ENCODE data around the gene PDXP.
A peak's percentile ranks its signal among the peaks of the same experiment; 100 is the strongest.

Gene PDXP

DNA sequence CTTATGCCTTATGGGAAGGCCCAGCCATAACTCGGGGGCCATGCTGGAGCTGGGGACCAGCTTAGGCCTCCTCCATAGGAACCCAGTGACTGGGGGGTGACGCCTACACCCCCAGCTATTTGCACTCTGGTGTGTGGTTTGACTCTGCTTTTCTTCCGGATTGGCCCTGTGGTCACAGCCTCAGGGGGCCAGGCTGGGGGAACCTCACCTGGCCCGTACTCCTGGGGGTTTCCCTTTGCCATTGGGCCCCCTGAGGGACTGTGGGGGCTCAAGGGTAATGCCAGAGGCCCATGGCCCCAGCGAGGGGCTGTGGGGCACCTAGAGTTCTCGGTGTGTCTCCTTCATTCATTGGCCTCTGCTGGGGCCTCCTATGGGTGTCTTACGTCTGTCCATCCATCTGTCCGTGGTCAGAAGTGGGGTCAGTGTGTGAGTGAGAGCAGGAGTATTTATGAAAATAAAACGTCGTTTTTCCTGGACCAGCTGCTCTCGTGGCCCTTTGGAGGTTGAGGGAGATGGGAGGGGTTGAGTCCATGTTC lies 25.4 kb upstream of the PDXP start:
- Histone ChIP-seq H3K4me1 (ENCODE audit: control insufficient read depth, low read length) (peaks cover 37% of the 10 kb centered on the region), H3K4me2 (ENCODE audit: low read length) (peak overlapping the region; percentile 74), H4K20me1 (ENCODE audit: control insufficient read depth, insufficient read depth, low read depth, low read length) (no peaks in the 10 kb centered on the region; the same call in 1 of the 2 replicates), H3K79me2 (ENCODE audit: control insufficient read depth, low read length) (no peaks in the 10 kb centered on the region), H3K27ac (ENCODE audit: low read depth, low read length) (peak overlapping the region; percentile 59), H3K27me3 (ENCODE audit: control insufficient read depth, low read length) (no peaks in the 10 kb centered on the region), H3K9me3 (ENCODE audit: control insufficient read depth, insufficient read depth, low read length) (no peaks in the 10 kb centered on the region), H3F3A (ENCODE audit: control insufficient read depth, insufficient read depth) (peaks cover 14% of the 10 kb centered on the region; the same call in 1 of the 2 replicates), H3K4me3 (ENCODE audit: low read length) (peak overlapping the region; percentile 48), H3K36me3 (ENCODE audit: control insufficient read depth, low read length) (peaks cover 52% of the 10 kb centered on the region), H3K9me2 (replicated peaks; ENCODE audit: control insufficient read depth, low read length) (no peaks in the 10 kb centered on the region)
- TF ChIP-seq, protein P1, sequence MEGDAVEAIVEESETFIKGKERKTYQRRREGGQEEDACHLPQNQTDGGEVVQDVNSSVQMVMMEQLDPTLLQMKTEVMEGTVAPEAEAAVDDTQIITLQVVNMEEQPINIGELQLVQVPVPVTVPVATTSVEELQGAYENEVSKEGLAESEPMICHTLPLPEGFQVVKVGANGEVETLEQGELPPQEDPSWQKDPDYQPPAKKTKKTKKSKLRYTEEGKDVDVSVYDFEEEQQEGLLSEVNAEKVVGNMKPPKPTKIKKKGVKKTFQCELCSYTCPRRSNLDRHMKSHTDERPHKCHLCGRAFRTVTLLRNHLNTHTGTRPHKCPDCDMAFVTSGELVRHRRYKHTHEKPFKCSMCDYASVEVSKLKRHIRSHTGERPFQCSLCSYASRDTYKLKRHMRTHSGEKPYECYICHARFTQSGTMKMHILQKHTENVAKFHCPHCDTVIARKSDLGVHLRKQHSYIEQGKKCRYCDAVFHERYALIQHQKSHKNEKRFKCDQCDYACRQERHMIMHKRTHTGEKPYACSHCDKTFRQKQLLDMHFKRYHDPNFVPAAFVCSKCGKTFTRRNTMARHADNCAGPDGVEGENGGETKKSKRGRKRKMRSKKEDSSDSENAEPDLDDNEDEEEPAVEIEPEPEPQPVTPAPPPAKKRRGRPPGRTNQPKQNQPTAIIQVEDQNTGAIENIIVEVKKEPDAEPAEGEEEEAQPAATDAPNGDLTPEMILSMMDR (IDR thresholded peaks at IDR 0.05; ENCODE audit: low read depth, low read length, poor library complexity, severe bottlenecking): no peak
- TF ChIP-seq EZH2phosphoT487 (IDR thresholded peaks at IDR 0.05; ENCODE audit: borderline replicate concordance, low read length): no peak

DNA sequence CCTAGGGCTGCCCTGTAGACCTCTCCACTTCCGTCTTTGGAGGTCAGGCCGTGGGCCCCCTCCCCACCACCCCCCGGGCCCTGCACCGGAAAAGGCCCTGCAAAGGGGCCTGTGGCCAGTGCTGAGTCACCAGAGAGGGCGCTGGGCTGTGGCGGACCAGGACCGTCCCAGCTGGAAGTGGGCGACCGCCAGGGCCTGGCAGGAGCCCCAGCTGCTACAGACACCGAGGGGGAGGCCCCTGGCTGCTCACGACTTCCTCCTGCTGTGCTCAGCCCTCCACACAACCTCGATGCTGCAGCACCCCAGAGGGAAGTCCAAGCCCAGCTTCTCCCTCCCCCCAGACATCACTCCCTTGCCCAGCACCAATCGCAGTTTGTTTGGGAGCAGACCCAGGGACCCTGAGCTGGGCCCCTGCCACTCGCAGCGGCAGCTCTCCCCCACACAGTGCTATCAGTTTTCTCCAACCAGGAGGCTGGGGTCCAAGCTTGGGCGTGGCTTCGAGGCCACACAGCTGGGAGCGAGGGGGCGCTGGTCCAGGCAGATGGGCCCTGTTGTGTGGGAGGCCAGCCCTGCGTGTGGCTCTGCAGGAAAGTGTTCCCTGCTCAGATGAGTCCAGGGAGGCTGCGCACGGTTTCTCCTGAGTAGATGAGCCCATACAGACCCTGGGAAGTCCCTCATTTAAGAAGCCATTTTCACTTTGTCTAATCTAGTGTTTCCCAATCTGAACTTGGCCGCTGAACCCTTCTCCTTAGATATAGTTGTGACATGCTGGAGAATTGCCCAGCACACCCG lies 24.7 kb upstream of the PDXP start:
- Histone ChIP-seq H3K4me1 (ENCODE audit: control insufficient read depth, low read length) (peaks cover 43% of the 10 kb centered on the region), H3K79me2 (ENCODE audit: control insufficient read depth, low read length) (no peaks in the 10 kb centered on the region), H3K27me3 (ENCODE audit: control insufficient read depth, low read length) (no peaks in the 10 kb centered on the region), H4K20me1 (ENCODE audit: control insufficient read depth, insufficient read depth, low read depth, low read length) (no peaks in the 10 kb centered on the region; the same call in 1 of the 2 replicates), H3K27ac (ENCODE audit: low read depth, low read length) (peak overlapping the region; percentile 59), H3K9me2 (replicated peaks; ENCODE audit: control insufficient read depth, low read length) (no peaks in the 10 kb centered on the region), H3F3A (ENCODE audit: control insufficient read depth, insufficient read depth) (peaks cover 17% of the 10 kb centered on the region), H3K9me3 (ENCODE audit: control insufficient read depth, insufficient read depth, low read length) (no peaks in the 10 kb centered on the region), H3K4me2 (ENCODE audit: low read length) (peak overlapping the region; percentile 74), H3K36me3 (ENCODE audit: control insufficient read depth, low read length) (peaks cover 45% of the 10 kb centered on the region), H3K4me3 (ENCODE audit: low read length) (peak overlapping the region; percentile 48)
- TF ChIP-seq, protein P1 (IDR thresholded peaks at IDR 0.05; ENCODE audit: low read depth, low read length, poor library complexity, severe bottlenecking): peak; percentile 24
- no peak for TF ChIP-seq EZH2phosphoT487 (IDR thresholded peaks at IDR 0.05; ENCODE audit: borderline replicate concordance, low read length)

DNA sequence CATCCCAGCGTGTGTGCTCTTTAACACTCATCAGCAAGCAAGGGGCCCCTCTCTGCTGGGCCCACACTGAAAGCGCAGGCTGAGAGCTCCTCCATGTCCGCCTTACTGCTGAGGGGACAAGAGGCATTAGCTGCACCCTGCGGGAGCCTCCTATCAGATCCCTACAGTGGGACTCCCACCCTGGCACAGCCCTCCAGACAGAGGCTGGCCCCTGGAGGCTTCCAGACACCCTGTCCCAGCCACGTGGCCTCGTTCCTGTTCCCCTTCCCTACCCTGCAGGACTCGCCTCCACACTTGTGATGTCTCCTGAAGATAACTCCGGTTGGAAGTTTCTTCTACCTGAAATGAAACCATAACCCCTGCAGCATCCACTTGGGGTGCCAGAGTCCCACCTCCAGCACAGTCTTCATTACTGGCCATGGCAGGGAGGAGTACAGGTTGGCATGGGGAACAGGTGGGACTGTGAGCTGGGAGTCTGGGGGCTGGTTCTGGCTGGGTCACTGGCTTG lies 24.1 kb upstream of the PDXP start:
- Histone ChIP-seq H3K27ac (ENCODE audit: low read depth, low read length) (peak overlapping the region; percentile 59), H3K4me2 (ENCODE audit: low read length) (peak overlapping the region; percentile 74), H3K79me2 (ENCODE audit: control insufficient read depth, low read length) (no peaks in the 10 kb centered on the region), H3F3A (ENCODE audit: control insufficient read depth, insufficient read depth) (peaks cover 17% of the 10 kb centered on the region), H3K27me3 (ENCODE audit: control insufficient read depth, low read length) (no peaks in the 10 kb centered on the region), H3K4me3 (ENCODE audit: low read length) (peak overlapping the region; percentile 48), H3K36me3 (ENCODE audit: control insufficient read depth, low read length) (peaks cover 39% of the 10 kb centered on the region), H3K9me2 (replicated peaks; ENCODE audit: control insufficient read depth, low read length) (no peaks in the 10 kb centered on the region), H3K9me3 (ENCODE audit: control insufficient read depth, insufficient read depth, low read length) (no peaks in the 10 kb centered on the region), H3K4me1 (ENCODE audit: control insufficient read depth, low read length) (peaks cover 49% of the 10 kb centered on the region), H4K20me1 (ENCODE audit: control insufficient read depth, insufficient read depth, low read depth, low read length) (no peaks in the 10 kb centered on the region; the same call in 1 of the 2 replicates)
- TF ChIP-seq, protein P1 (IDR thresholded peaks at IDR 0.05; ENCODE audit: low read depth, low read length, poor library complexity, severe bottlenecking): peak; percentile 36
- TF ChIP-seq EZH2phosphoT487 (IDR thresholded peaks at IDR 0.05; ENCODE audit: borderline replicate concordance, low read length): no peak

All from DOHH2 (cell line).